Measurements from ENCODE around the gene DDRGK1.

- no peak for TF ChIP-seq POLR2AphosphoS5 (IDR thresholded peaks at IDR 0.05; ENCODE audit: insufficient read depth in 1 of 2, low read depth in 1 of 2)
- no peak for TF ChIP-seq CTCF (IDR thresholded peaks at IDR 0.05)
- TF ChIP-seq POLR2A (IDR thresholded peaks at IDR 0.05), result no peak
Measured at GRCh38 chr20:3174442-3175261, 29.8 kb downstream of the DDRGK1 start.

All from vagina (tissue), 2 donors.